ENCODE measurements around the gene EPN2.

DNA sequence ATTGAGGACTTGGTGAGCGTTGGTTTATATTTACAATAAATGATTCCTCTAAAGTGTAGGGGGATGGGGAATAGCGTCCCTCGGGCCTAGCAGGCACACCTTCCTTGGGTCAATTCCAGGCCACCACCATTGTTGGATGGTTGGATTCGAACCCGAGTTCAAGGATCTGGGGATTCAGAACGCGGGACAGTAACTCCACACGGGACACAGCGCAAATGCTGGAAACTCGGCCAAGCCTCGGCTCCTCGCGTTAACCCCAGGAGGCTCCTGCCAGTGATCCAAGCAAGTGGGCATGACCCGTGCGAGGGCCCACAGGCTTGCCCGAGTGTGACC, 124.7 kb downstream of the EPN2 start:
- TF ChIP-seq, protein P1, sequence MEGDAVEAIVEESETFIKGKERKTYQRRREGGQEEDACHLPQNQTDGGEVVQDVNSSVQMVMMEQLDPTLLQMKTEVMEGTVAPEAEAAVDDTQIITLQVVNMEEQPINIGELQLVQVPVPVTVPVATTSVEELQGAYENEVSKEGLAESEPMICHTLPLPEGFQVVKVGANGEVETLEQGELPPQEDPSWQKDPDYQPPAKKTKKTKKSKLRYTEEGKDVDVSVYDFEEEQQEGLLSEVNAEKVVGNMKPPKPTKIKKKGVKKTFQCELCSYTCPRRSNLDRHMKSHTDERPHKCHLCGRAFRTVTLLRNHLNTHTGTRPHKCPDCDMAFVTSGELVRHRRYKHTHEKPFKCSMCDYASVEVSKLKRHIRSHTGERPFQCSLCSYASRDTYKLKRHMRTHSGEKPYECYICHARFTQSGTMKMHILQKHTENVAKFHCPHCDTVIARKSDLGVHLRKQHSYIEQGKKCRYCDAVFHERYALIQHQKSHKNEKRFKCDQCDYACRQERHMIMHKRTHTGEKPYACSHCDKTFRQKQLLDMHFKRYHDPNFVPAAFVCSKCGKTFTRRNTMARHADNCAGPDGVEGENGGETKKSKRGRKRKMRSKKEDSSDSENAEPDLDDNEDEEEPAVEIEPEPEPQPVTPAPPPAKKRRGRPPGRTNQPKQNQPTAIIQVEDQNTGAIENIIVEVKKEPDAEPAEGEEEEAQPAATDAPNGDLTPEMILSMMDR (IDR thresholded peaks at IDR 0.05; ENCODE audit: poor library complexity) = no peak
- no peak for TF ChIP-seq EZH2phosphoT487 (IDR thresholded peaks at IDR 0.05; ENCODE audit: low read depth, severe bottlenecking, unreplicated experiment)

Data from hepatocyte (in vitro differentiated cells).